HUES64 (cell line): Measurements from ENCODE around the gene PCGF2.

Experiments
- H3K27ac ChIP-seq: 2 replicates; pipeline ENCODE4 v1.7.0; 2013; ENCODE audit warnings: low read depth, low read length, inconsistent platforms
- H3K27me3 ChIP-seq: 2 replicates; pipeline ENCODE4 v1.6.1; 2013; ENCODE audit warnings: mild to moderate bottlenecking, low read length; ENCODE audit not compliant: insufficient read depth
- H3K36me3 ChIP-seq: 2 replicates; pipeline ENCODE4 v1.6.1; 2013; ENCODE audit warnings: mild to moderate bottlenecking, low read length; ENCODE audit not compliant: insufficient read depth
- H3K4me1 ChIP-seq: 2 replicates; pipeline ENCODE4 v1.6.1; 2013; ENCODE audit warnings: mild to moderate bottlenecking, low read length, moderate library complexity; ENCODE audit not compliant: insufficient read depth
- H3K4me3 ChIP-seq: 2 replicates; pipeline ENCODE4 v1.5.1; 2013; ENCODE audit warnings: mild to moderate bottlenecking, low read length, moderate library complexity
- H3K9ac ChIP-seq: 2 replicates; pipeline ENCODE4 v1.6.1; 2013; ENCODE audit warnings: mild to moderate bottlenecking, low read depth, low read length
- H3K9me3 ChIP-seq: 2 replicates; pipeline ENCODE4 v1.6.1; 2013; ENCODE audit warnings: low read depth, low read length; ENCODE audit not compliant: insufficient read depth
- WGBS: fragments of 150-250, 120-280 bp; methylation state at CpG from one replicate; pipeline ENCODE4 v1.1.7; 2013; ENCODE audit warnings: missing lambda C conversion rate; 5-methylcytosine and 5-hydroxymethylcytosine counted together

PCGF2 gene

GRCh38 chr17:38706505-38707216 lies 41.5 kb downstream of the PCGF2 start:
- Histone ChIP-seq H3K4me1 (peaks cover 26% of the 10 kb centered on the region), H3K27ac (no peak overlapping the region), H3K36me3 (0 out of 2 replicates have a peak, but pooled peaks cover 3% of the 10 kb centered on the region), H3K9me3 (no peaks in the 10 kb centered on the region), H3K9ac (no peak overlapping the region), H3K27me3 (peaks cover 62% of the 10 kb centered on the region), H3K4me3 (peak overlapping the region; percentile 63)
- 11% methylated on average over 19 of the region's 20 CpGs for WGBS

GRCh38 chr17:38705803-38706504 lies 42.2 kb downstream of the PCGF2 start:
- H3K27me3 ChIP-seq = peaks cover 69% of the 10 kb centered on the region
- H3K4me1 ChIP-seq = peaks cover 26% of the 10 kb centered on the region
- H3K36me3 ChIP-seq = 0 out of 2 replicates have a peak, but pooled peaks cover 3% of the 10 kb centered on the region
- peak overlapping the region; percentile 63 for H3K4me3 ChIP-seq
- under 1% methylated on average over 31 of the region's 38 CpGs for WGBS
- no peak overlapping the region for H3K9ac ChIP-seq
- no peak overlapping the region; the same call in 1 of the 2 replicates for H3K27ac ChIP-seq
- no peaks in the 10 kb centered on the region for H3K9me3 ChIP-seq

- Histone ChIP-seq H3K27ac (no peak overlapping the region; the same call in 1 of the 2 replicates), H3K9ac (no peak overlapping the region), H3K4me3 (peak overlapping the region; percentile 63), H3K27me3 (peaks cover 74% of the 10 kb centered on the region), H3K9me3 (no peaks in the 10 kb centered on the region), H3K4me1 (peaks cover 26% of the 10 kb centered on the region), H3K36me3 (0 out of 2 replicates have a peak, but pooled peaks cover 3% of the 10 kb centered on the region)
- 0% methylated on average over 23 of the region's 32 CpGs for WGBS
Observed at GRCh38 chr17:38705523-38705802, 42.7 kb downstream of the PCGF2 start.

GRCh38 chr17:38704606-38705522 lies 43.3 kb downstream of the PCGF2 start, which contains the start of gene MLLT6:
Gene MLLT6, plus strand, starts transcription at chr17:38705273. Its CDS starts 360 bp downstream, at chr17:38705633.
- Histone ChIP-seq H3K9ac (0 out of 2 replicates have a peak within 1 kb of the TSS, but pooled peaks have one; percentile 43), H3K36me3 (0 out of 2 replicates have a peak, but pooled peaks cover 3% of the 10 kb centered on the region), H3K4me1 (peaks cover 26% of the 10 kb centered on the region), H3K4me3 (peak within 1 kb of the TSS; percentile 63), H3K9me3 (no peaks in the 10 kb centered on the region), H3K27ac (peak within 1 kb of the TSS; percentile 56; the same call in 1 of the 2 replicates), H3K27me3 (peaks cover 80% of the 10 kb centered on the region)
- under 1% methylated on average over 97 of the region's 100 CpGs for WGBS

- Histone ChIP-seq H3K27me3 (peaks cover 84% of the 10 kb centered on the region), H3K9ac (no peak overlapping the region), H3K9me3 (no peaks in the 10 kb centered on the region), H3K36me3 (0 out of 2 replicates have a peak, but pooled peaks cover 3% of the 10 kb centered on the region), H3K4me1 (peaks cover 26% of the 10 kb centered on the region), H3K4me3 (peak overlapping the region; percentile 62), H3K27ac (peak overlapping the region; percentile 41; the same call in 1 of the 2 replicates)
- WGBS = under 1% methylated on average over 46 of the region's 50 CpGs
Observed at GRCh38 chr17:38703742-38704605, 44.2 kb downstream of the PCGF2 start.

- 2% methylated on average over 55 of the region's 55 CpGs for WGBS
- peak overlapping the region; percentile 41; the same call in 1 of the 2 replicates for H3K27ac ChIP-seq
Observed at GRCh38 chr17:38702916-38703741, 45.0 kb downstream of the PCGF2 start.

GRCh38 chr17:38702166-38702915 lies 45.8 kb downstream of the PCGF2 start:
- Histone ChIP-seq H3K9ac (no peak overlapping the region), H3K4me1 (peaks cover 19% of the 10 kb centered on the region), H3K27ac (no peak overlapping the region; the same call in 1 of the 2 replicates), H3K4me3 (peak overlapping the region; percentile 62), H3K27me3 (peaks cover 86% of the 10 kb centered on the region), H3K36me3 (no peaks in the 10 kb centered on the region), H3K9me3 (no peaks in the 10 kb centered on the region)
- WGBS = under 1% methylated on average over 81 of the region's 81 CpGs

More at GRCh38 chr17:38702916-38703741, 45.0 kb downstream of the PCGF2 start:
- Histone ChIP-seq H3K27me3 (peaks cover 86% of the 10 kb centered on the region), H3K36me3 (0 out of 2 replicates have a peak, but pooled peaks cover 3% of the 10 kb centered on the region), H3K9me3 (no peaks in the 10 kb centered on the region), H3K9ac (no peak overlapping the region), H3K4me1 (peaks cover 26% of the 10 kb centered on the region), H3K4me3 (peak overlapping the region; percentile 62)

GRCh38 chr17:38701504-38702165 lies 46.5 kb downstream of the PCGF2 start:
- Histone ChIP-seq H3K27me3 (peaks cover 86% of the 10 kb centered on the region), H3K27ac (no peak overlapping the region), H3K4me1 (peaks cover 11% of the 10 kb centered on the region)

GRCh38 chr17:38698760-38699159 lies 49.4 kb downstream of the PCGF2 start:
- Histone ChIP-seq H3K4me1 (peaks cover 9% of the 10 kb centered on the region), H3K9ac (no peak overlapping the region), H3K27me3 (peaks cover 71% of the 10 kb centered on the region), H3K27ac (no peak overlapping the region), H3K4me3 (no peak overlapping the region), H3K9me3 (no peaks in the 10 kb centered on the region), H3K36me3 (no peaks in the 10 kb centered on the region)
- WGBS = 93% methylated on average over 5 of the region's 5 CpGs

More at GRCh38 chr17:38701504-38702165, 46.5 kb downstream of the PCGF2 start:
- Histone ChIP-seq H3K36me3 (no peaks in the 10 kb centered on the region), H3K4me3 (peak overlapping the region; percentile 62), H3K9me3 (no peaks in the 10 kb centered on the region), H3K9ac (no peak overlapping the region)
- 9% methylated on average over 25 of the region's 25 CpGs for WGBS
